ENCODE data around the gene SPCS3.

DNA sequence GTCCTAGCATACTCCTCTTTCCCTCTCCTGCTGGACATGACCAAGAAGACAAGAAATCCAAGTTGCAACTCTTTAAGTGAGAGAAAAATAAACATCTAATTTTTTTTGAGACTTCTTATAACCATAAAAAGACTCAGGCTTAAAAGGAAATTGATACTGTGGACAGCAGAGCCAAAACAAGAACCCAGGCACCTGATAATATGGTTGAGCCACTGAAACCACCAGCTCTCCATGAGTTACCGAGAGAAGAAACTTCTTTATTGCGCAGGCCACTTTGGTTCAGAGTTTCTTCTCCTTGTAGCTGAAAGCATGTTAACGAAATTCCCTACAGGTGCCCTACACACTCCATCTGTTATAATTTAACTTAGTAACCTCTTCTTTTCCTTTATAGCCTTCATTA, 11.3 kb upstream of the SPCS3 start:
- no peak for TF ChIP-seq GATA3 (IDR thresholded peaks at IDR 0.05; ENCODE audit: low read depth, low read length)
- TF ChIP-seq GATA2 (IDR thresholded peaks at IDR 0.05; ENCODE audit: low read depth, low read length), result no peak

Measured in SH-SY5Y (cell line).